Activated CD8-positive, alpha-beta memory T cell treated with anti-CD3 and anti-CD28 coated beads, Interleukin-2, amount 10 ng/mL, durations not matched to agents 7 days and 5 days (primary cell): Measurements from ENCODE around the gene C6. TPM values are rescaled to one million over a fixed set of nuclear protein-coding genes. Genes with fewer than 3 reads are reported as not detected.

ENCODE experiments used
- ATAC-seq: fragments of 150-1000 bp; cut with Tn5 transposase; one replicate; pipeline ENCODE4 v1.10.0; 2021; ENCODE audit warnings: moderate library complexity
- CTCF ChIA-PET: fragments of 350-600 bp; sonication (Branson Sonifier 250); formaldehyde crosslinking; loops from one replicate; lab custom pipeline; 2021; ENCODE audit warnings: antibody characterized with exemption; lab: Charles Lee
- DNase-seq: peaks from one replicate; pipeline ENCODE4 v3.0.0-alpha.2; 2020
- H3K27ac Mint-ChIP-seq: one replicate; pipeline ENCODE4 v1.8.0; 2021; ENCODE audit warnings: mild to moderate bottlenecking, mixed read lengths
- H3K27me3 Mint-ChIP-seq: one replicate; pipeline ENCODE4 v1.8.0; 2021; ENCODE audit warnings: mixed read lengths
- H3K36me3 Mint-ChIP-seq: one replicate; pipeline ENCODE4 v1.8.0; 2021; ENCODE audit warnings: mild to moderate bottlenecking, mixed read lengths
- H3K4me1 Mint-ChIP-seq: one replicate; pipeline ENCODE4 v1.8.0; 2021; ENCODE audit warnings: mixed read lengths
- H3K4me3 Mint-ChIP-seq: one replicate; pipeline ENCODE4 v1.8.0; 2021; ENCODE audit warnings: mild to moderate bottlenecking, moderate library complexity, mixed read lengths
- H3K9me3 Mint-ChIP-seq: one replicate; pipeline ENCODE4 v1.8.0; 2022; ENCODE audit warnings: low read depth, mixed read lengths
- total RNA-seq, 2 experiments: library from RNA; stranded (reverse); gene quantifications; one replicate each; pipeline ENCODE4 v1.2.3, GENCODE V29; 2021

Gene C6
- total RNA-seq, 2 experiments from 2014 or later: not detected

DNA sequence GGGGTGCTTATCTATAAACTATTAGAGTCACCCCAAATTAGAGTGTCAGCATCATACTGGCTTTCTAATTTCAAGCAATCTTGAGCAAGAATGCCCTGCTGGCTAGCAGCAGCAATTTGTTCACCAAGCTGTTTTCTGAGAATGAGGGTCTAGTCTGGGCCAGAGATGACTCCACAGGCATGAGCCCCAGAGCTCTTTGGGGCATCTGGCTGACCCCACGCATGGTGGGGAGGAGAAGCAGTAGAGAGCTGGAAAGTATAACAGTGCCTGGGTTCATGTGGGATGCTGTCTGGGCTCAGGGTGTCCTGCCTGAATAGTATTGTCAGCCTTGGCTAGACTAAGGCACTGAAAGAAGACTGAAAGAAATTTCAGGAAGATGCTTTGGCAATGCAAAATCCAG lies 64.9 kb downstream of the C6 start:
- Mint-ChIP-seq H3K4me1 (no peaks in the 10 kb centered on the region), H3K4me3 (no peak overlapping the region), H3K9me3 (no peaks in the 10 kb centered on the region), H3K27ac (no peak overlapping the region), H3K27me3 (no peaks in the 10 kb centered on the region), H3K36me3 (no peaks in the 10 kb centered on the region)
- ATAC-seq: no peak
- CTCF ChIA-PET: no interaction called here
- DNase-seq: no peak

DNA sequence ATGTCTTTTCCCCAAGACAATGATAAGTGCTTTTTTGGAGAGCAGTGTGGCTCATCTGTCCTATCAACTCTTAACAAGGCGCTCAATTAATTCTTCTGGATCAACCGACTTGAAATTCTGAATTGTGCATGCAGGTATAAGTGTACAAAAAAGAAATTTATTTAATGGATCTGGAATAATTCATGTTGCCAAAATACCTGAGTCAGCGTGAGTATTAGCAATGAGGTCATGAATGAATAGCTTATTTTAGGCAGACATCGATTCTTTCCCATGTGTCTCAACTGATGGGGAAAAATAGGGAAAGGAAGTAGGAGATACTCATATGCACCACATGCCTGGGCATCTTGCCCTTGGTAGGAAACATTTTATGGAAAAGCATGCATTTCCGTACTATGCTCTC lies 68.0 kb downstream of the C6 start:
- CTCF ChIA-PET: no interaction called here
- no peaks in the 10 kb centered on the region for H3K36me3 Mint-ChIP-seq
- H3K27me3 Mint-ChIP-seq: no peaks in the 10 kb centered on the region
- H3K27ac Mint-ChIP-seq: no peak overlapping the region
- DNase-seq: no peak
- H3K9me3 Mint-ChIP-seq: no peaks in the 10 kb centered on the region
- ATAC-seq: no peak
- H3K4me1 Mint-ChIP-seq: no peaks in the 10 kb centered on the region
- H3K4me3 Mint-ChIP-seq: no peak overlapping the region

DNA sequence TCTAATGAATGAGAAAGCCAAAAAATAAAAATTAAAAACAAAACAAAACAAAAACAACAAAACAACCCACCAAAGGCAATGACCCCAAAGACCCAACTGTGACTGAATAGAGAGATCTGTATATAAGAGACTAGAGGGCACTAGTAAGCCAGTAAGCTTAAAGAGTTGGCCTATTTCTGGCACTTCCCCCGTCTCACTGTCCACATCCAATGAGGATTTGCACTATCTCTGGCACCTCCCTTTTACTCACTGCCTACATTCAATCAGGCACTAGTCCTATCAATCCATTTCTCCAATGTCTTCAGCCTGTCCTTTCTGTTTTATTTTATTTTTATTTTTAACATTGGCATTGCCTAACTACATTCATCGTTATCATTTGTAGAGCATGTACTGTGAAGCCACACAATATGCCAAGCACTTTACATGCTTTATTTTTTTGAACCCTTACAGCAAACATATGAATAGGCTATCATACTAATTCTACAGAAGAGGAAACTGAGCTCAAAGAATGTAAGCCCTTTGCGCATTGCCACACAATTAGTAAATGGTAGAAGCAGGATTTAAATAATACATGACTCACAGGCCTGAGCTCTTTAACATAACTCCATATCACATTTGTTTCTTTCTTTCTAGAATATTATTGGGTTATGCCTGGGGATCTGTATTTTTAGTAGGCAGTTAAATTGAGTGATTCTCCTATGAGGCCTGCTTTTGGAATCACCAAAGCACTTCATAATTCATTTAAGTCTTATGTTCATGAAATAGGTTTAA lies 70.0 kb downstream of the C6 start:
- Mint-ChIP-seq H3K36me3 (no peaks in the 10 kb centered on the region), H3K4me1 (no peaks in the 10 kb centered on the region), H3K4me3 (no peak overlapping the region), H3K27me3 (no peaks in the 10 kb centered on the region), H3K27ac (no peak overlapping the region), H3K9me3 (no peaks in the 10 kb centered on the region)
- CTCF ChIA-PET: no interaction called here
- no peak for DNase-seq
- no peak for ATAC-seq

DNA sequence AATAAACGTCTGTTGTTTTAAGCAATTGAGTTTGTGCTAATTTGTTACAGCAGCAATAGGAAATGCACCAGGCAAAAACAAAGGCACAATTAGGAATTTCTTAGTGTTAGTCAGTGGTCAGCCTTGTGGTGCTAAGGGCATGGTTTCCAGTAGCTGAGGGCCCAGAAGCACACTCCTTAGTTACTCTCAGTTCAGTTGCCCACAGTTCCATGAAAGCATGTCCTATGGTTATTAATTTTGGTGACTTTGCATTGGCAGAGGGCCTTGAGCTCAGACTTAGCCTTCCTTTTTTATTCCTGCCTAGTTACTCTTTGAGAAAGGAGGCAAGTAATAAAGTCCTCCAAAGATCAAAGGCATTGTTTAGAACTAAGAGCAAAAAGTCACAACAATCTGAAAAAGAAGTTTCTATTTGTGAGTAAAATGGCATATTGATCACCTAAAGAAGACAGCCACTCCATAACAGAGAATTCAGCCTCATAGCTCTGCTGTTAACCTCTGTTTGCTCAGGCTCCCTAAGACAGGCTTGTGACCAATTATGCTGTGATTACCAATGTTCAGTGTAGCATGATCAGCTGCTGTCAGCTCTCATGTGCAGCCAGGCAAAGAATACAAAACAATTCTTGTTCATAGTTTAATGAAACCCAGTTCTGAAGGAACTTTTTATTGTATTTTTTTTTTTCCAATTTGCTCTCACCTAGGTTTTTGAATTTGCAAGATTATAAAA lies 85.2 kb downstream of the C6 start:
- Mint-ChIP-seq H3K4me3 (no peak overlapping the region), H3K27ac (no peak overlapping the region), H3K27me3 (no peaks in the 10 kb centered on the region), H3K9me3 (no peaks in the 10 kb centered on the region), H3K4me1 (no peaks in the 10 kb centered on the region), H3K36me3 (no peaks in the 10 kb centered on the region)
- no peak for DNase-seq
- CTCF ChIA-PET: no interaction called here
- no peak for ATAC-seq

DNA sequence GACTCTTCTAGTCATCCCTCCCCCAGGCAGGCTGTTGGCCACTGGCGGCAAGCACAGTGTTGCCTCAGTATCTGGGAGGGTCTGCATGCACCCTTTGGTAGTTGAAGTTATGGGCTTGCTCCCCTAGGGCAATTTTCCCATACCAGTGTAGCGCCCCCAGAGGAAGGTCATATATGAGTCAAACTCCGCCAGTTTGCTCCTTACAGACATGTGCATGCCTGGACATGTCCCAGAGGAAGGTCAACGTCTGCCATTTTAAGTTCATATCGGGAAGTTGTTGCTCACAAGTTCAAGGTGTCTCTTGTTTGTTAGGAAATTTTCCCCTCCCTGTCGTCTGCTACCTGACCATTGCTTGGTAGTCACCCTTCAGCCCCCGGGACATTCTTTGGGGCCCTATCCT lies 90.9 kb downstream of the C6 start:
- Mint-ChIP-seq H3K4me1 (no peaks in the 10 kb centered on the region), H3K27ac (peak overlapping the region; percentile 8), H3K36me3 (no peaks in the 10 kb centered on the region), H3K27me3 (no peaks in the 10 kb centered on the region), H3K9me3 (no peaks in the 10 kb centered on the region), H3K4me3 (no peak overlapping the region)
- DNase-seq: no peak
- ATAC-seq: no peak
- CTCF ChIA-PET: no interaction called here

DNA sequence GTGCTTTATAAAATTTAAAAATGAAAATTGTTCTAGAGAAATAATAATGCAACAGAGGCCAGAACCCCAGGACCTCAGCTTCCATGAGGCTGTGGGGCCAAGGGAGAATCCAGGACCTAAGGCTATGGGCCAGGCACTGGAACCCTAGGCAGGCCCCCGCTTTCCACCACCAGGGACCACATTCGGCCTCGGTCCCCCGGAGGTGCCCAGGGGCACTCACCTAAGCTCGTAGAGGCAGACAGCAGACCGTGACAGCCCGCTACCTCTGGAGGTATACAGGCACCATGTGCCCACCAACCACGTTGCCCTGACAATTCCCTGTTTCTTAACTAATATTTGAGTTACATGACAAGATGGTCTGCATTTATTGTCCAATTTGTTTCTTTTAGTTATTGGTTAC lies 92.7 kb downstream of the C6 start:
- no peak for DNase-seq
- CTCF ChIA-PET: no interaction called here
- no peaks in the 10 kb centered on the region for H3K36me3 Mint-ChIP-seq
- H3K9me3 Mint-ChIP-seq: no peaks in the 10 kb centered on the region
- H3K4me3 Mint-ChIP-seq: no peak overlapping the region
- no peak overlapping the region for H3K27ac Mint-ChIP-seq
- H3K4me1 Mint-ChIP-seq: no peaks in the 10 kb centered on the region
- H3K27me3 Mint-ChIP-seq: no peaks in the 10 kb centered on the region
- no peak for ATAC-seq

DNA sequence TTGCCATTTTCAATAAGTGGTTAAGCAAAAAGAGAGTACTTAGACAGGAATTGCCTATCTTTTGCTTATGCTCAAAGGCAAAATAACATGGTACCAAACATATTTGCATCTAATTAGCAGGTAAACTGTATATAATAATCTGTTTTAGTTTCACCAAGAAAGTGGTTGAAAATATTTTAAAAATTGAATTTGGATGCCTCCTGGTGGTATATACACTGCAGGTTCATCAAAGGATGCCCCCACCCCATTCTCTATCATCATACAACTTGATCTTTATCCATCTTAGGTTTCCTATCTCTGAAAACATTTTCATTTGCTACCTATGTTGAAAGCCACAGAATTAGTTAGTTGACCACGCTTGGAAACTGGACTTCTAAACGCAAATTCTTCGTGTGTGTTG lies 95.2 kb downstream of the C6 start:
- Mint-ChIP-seq H3K4me3 (no peak overlapping the region), H3K4me1 (no peaks in the 10 kb centered on the region), H3K27ac (no peak overlapping the region), H3K9me3 (no peaks in the 10 kb centered on the region), H3K27me3 (no peaks in the 10 kb centered on the region), H3K36me3 (no peaks in the 10 kb centered on the region)
- CTCF ChIA-PET: interaction anchor here (0.7 kb wide), 1 partner anchor 1170 kb away, joined by 3 read pairs; no protein-coding TSS in a partner anchor
- ATAC-seq (no peak), DNase-seq (no peak)

DNA sequence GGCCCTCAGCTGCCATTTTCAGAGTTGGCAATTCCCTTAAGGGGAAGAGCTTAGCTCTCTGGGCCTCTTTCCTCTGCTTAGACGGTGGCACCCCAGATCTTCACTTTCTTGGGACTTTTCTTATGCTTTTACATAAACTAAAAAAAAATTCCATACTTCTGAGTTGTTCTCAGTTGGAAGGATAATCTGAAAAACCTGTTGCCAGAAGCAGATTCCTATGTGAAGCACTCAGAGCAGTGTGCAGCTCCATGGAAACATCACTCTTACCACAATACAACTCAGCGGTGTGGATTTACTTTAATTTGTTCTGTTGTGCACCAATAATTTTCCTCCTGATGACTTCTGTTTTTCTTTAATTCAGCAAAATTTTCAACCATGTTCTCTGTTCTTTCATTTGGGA lies 98.1 kb downstream of the C6 start:
- CTCF ChIA-PET: interaction anchor here (0.7 kb wide), 1 partner anchor 21 kb away, joined by 6 read pairs; no protein-coding TSS in a partner anchor
- DNase-seq (no peak), ATAC-seq (no peak)
- no peak overlapping the region for H3K4me3 Mint-ChIP-seq
- no peaks in the 10 kb centered on the region for H3K36me3 Mint-ChIP-seq
- H3K27ac Mint-ChIP-seq: no peak overlapping the region
- H3K4me1 Mint-ChIP-seq: no peaks in the 10 kb centered on the region
- no peaks in the 10 kb centered on the region for H3K9me3 Mint-ChIP-seq
- no peaks in the 10 kb centered on the region for H3K27me3 Mint-ChIP-seq

DNA sequence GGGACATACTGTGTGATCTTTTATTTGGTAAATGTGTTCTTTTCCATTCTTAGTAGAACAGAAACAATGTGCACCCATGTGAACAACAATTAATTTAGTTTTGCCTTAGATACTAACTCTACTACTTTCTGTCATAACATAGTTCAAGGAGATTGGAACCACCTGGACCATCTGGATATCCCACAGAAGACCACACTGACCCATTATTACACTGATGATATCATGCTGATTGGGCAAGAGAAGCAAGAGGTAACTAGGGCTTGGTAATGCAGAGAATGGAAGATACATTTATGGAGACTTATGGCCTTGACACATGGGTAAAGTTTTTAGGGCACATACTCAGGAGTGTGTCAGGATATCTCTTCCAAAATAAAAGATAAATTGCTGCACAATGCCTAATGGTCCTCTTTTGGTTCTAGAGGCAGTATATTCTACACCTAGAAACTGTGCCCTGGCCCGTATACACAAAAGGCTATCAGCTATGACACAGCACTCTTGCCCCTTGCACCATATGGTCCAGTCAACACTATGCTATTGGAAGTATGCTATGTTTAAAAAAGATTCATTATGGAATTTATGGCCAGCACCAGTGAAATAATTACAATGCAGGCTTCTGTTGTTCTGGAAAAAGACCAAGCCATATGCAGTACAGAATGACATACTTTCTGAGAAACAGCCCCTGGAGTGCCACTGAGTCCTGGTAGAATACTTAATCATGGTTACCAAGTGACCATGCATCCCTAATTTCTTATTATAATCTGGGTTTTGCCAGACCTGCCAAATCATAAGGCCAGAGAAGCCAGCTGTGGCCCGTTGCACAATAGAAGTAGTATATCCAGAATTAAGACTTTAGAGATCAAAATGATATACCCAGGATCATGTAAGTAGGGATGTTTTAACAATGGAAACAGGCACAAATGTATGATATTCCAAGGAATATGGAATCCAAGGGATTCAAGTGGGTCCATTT lies 100.6 kb downstream of the C6 start:
- Mint-ChIP-seq H3K27ac (no peak overlapping the region), H3K9me3 (no peaks in the 10 kb centered on the region), H3K36me3 (no peaks in the 10 kb centered on the region), H3K27me3 (no peaks in the 10 kb centered on the region), H3K4me1 (no peaks in the 10 kb centered on the region), H3K4me3 (no peak overlapping the region)
- CTCF ChIA-PET: no interaction called here
- ATAC-seq: no peak
- DNase-seq: no peak

DNA sequence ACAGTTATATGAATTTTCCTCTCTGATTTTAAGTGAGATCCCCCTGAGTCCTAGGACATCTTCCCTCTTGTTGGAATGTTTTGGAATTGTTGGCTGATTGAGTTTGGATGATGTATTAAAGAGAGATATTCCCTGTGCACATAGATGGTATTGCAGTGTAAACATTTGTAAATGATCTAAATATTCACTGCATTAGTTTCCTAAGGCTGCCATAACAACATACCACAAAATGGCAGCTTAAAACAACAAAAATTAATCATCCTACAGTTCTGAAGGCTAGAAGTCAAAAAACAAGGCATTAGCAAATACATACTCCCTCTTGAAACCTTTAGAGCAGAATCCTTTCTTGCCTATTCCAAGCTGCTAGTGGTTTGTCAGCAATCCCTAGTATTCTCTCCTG lies 104.1 kb downstream of the C6 start:
- CTCF ChIA-PET: no interaction called here
- no peaks in the 10 kb centered on the region for H3K27me3 Mint-ChIP-seq

DNA sequence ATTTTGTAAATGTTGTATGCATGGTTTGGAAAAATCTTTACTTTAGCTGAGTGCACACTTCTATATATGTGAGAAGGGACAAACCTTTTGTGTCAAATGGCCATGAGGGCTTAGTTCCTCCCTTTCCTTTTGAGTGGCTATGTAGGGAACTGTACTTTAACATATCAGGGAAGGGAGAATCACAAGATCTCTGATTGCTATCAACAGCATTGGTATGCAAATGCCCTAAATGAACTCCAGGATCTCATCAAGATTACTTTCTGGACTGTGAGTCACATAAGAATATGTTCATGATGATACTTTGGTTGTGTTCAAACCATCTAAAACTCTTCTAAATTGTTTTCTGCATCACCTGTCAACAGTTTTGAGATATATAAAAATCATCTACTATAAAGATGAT lies 111.0 kb downstream of the C6 start:
- ATAC-seq (no peak), DNase-seq (no peak)
- Mint-ChIP-seq H3K4me1 (no peaks in the 10 kb centered on the region), H3K27ac (no peak overlapping the region), H3K36me3 (no peaks in the 10 kb centered on the region), H3K27me3 (no peaks in the 10 kb centered on the region), H3K9me3 (no peaks in the 10 kb centered on the region), H3K4me3 (no peak overlapping the region)
- CTCF ChIA-PET: interaction anchor here (0.6 kb wide), 1 partner anchor 1420 kb away, joined by 3 read pairs; no protein-coding TSS in a partner anchor

More for the DNA sequence above, 104.1 kb downstream of the C6 start:
- no peaks in the 10 kb centered on the region for H3K36me3 Mint-ChIP-seq
- H3K9me3 Mint-ChIP-seq: no peaks in the 10 kb centered on the region
- no peak overlapping the region for H3K4me3 Mint-ChIP-seq
- no peak overlapping the region for H3K27ac Mint-ChIP-seq
- no peak for ATAC-seq
- DNase-seq: no peak
- H3K4me1 Mint-ChIP-seq: no peaks in the 10 kb centered on the region

DNA sequence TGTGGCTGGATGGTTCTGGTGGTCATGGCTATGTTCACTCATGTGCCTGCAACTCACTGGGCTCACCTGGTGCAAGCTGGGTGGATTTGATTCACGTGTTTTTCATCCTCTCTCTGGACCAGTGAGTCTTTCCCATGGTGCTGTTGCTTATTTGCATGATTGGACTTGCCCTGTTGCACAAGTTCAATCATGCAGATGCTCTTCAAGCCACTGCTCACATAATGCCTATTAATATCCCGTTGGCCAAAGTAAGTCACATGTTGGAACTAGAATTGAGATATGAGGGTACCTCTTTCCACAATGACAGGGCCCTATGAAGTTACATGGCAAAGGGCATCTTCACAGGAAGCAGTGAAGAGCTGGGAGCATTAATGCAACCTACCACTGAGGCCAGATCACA lies 115.7 kb downstream of the C6 start:
- CTCF ChIA-PET: no interaction called here
- Mint-ChIP-seq H3K27ac (no peak overlapping the region), H3K36me3 (no peaks in the 10 kb centered on the region), H3K4me1 (no peaks in the 10 kb centered on the region), H3K4me3 (no peak overlapping the region), H3K9me3 (no peaks in the 10 kb centered on the region), H3K27me3 (no peaks in the 10 kb centered on the region)
- ATAC-seq (no peak), DNase-seq (no peak)

DNA sequence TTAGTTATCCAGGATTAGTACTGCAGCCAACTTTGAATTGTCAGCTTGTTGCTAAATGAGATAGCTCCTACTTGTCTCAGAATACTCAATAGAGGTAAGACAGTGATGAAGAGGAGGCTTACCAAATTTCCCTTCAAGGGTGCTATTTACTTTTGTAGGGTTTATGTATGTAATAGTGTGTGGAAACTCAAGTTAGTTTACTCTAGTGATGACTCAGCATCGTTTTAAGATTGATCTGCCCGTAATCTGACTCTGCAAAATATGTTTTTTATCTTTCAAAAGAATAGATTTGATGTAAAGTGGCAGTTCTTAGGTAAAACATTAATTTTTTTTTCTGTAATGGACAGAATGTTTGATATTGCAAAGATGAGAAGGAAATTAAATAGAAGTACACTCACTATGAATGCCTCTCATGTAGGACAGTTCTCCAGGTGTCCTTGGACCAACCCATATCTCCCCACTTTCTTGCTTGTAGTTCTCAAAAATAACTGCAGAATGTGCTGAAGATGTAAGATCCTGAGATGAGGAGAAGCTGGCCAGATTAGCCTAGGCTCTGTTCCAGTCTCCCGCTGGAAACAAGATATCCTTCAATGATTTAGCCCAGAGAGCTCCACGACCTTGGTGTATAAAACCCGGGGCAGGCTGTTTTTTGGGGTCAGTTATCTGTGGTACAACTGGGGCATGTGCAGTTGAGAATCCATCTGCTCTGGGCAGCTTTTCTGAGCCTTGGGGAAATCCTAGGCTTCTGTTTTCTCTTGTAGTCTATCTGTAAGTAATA lies 117.8 kb downstream of the C6 start:
- CTCF ChIA-PET: no interaction called here

More for the DNA sequence above, 117.8 kb downstream of the C6 start:
- no peaks in the 10 kb centered on the region for H3K4me1 Mint-ChIP-seq
- H3K27me3 Mint-ChIP-seq: no peaks in the 10 kb centered on the region
- no peaks in the 10 kb centered on the region for H3K36me3 Mint-ChIP-seq
- DNase-seq (no peak), ATAC-seq (no peak)
- no peak overlapping the region for H3K27ac Mint-ChIP-seq
- H3K9me3 Mint-ChIP-seq: no peaks in the 10 kb centered on the region
- H3K4me3 Mint-ChIP-seq: no peak overlapping the region
